Right lung (tissue), 5 donors: ENCODE results near the gene TSEN34. TPM values are rescaled to one million over a fixed set of nuclear protein-coding genes. Genes with fewer than 3 reads are reported as not detected.
A peak's percentile ranks its signal among the peaks of the same experiment; 100 is the strongest.
"Not testable (repeated sequence)": the region's sequence is repeated elsewhere in the genome, so short reads cannot be mapped to it uniquely, and the experiment has no call there.

ENCODE experiments used
- DNase-seq, 2 donors: peaks; one replicate each; pipeline ENCODE4 v3.0.0-alpha.2; 2013
- polyA plus RNA-seq, 5 donors: library from polyadenylated mRNA; unstranded; fragments of 120-200 nt; gene quantifications; one replicate each; pipeline versions ENCODE4 v1.2.1 to v1.2.3, GENCODE V29; 2013; ENCODE audit warnings: inconsistent platforms in 1 of 5, low replicate concordance in 1 of 5; ENCODE audit not compliant: insufficient read length in 5 of 5, insufficient read depth in 1 of 5

TSEN34 gene
- polyA plus RNA-seq, 5 donors, result 35.0 to 66.7 (median 44.3) TPM

GRCh38 chr19:54159352-54160181, 31.5 kb upstream of the TSEN34 start, which contains the start of gene LENG1:
Gene LENG1, minus strand, starts transcription at chr19:54159721. Its CDS starts 26 bp downstream, at chr19:54159695.
- DNase-seq, result peak; percentile 99 to 100

DNA sequence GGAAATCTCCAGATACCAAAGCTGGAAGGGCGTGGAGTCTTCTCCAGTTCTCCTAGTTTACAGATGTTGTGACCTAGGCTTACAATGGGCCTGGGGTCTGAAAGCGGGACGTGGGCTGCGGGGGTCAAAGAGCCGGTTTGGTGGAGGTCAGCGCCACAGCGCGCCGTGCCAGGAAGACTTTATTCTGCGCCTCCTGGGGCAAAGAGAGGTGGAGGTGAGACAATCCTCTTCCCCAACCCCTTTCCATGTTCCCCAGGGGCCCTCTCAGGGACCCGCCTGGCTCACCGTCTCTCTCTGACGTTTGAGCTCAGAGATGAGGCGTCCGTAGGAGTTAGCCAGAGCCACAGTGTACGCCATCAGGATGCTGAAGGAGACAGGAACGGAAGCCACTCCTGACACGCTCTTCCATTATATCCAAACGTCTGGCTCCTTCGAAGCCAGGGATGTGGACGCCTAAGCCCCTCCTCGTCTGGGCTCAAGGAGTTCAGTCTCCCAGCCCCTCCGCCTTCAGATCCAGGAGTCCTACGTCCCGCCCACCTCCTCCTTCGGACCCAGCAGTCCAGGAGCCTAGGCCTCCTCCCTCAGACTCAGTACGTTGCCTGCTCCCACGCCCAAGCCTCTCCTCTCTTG, 30.8 kb upstream of the TSEN34 start:
- DNase-seq, result peak in 1 of 2 donors; percentile 19

GRCh38 chr19:54160854-54161253, 30.3 kb upstream of the TSEN34 start:
- no peak for DNase-seq

GRCh38 chr19:54162241-54162805, 28.8 kb upstream of the TSEN34 start:
- peak; percentile 60 to 71 for DNase-seq

- no peak for DNase-seq
Observed at GRCh38 chr19:54162884-54163283, 28.2 kb upstream of the TSEN34 start.

- no peak for DNase-seq
Observed at GRCh38 chr19:54164369-54165068, 26.6 kb upstream of the TSEN34 start.

DNA sequence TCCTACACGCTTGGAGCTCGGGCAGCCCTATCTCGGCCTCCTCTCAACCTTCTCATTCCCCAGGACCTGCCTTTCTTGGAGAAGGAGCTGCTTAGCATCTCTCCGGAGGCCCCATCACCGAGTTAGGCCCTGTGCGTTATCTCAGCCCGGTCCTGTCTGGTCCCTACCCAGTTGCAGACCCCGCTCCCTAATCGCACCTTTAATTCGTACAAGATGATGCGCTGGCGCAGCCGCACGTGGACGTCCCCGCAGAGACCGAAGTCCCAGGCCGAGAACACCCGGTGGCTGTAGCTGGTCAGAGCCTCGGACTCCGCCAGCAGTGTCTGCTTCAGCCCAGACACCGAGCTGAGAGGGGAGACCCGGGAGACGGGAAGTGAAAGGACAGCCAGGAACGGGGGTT, 25.9 kb upstream of the TSEN34 start:
- DNase-seq, result no peak

- DNase-seq, result peak; percentile 76 to 84
Observed at GRCh38 chr19:54168174-54168917, 22.8 kb upstream of the TSEN34 start.

DNA sequence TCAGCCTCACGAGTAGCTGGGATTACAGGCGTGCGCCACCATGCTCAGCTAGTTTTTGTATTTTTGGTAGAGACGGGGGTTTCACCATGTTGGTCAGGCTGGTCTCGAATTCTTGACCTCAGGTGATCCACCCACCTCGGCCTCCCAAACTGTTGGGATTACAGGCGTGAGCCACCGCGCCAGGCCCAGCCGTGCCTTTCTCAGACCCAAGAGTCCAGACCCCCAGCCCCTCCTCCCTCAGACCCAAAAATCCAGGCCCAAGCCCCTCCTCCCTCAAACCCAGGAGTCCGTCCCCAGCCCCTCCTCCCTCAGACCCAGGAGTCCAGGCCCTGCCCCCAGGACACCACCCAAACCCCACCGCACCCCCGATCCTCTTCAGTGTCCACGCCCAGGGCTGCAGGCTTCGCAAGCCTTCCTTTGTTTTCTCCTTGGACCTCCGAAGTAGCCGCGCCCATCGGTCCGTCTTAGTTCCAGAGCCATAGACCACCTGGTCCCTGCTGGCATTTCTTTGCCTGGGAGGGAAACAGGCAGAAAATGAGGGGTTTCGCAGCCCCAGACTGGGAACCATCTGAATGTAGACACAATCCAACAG, 21.9 kb upstream of the TSEN34 start:
- no peak for DNase-seq

DNA sequence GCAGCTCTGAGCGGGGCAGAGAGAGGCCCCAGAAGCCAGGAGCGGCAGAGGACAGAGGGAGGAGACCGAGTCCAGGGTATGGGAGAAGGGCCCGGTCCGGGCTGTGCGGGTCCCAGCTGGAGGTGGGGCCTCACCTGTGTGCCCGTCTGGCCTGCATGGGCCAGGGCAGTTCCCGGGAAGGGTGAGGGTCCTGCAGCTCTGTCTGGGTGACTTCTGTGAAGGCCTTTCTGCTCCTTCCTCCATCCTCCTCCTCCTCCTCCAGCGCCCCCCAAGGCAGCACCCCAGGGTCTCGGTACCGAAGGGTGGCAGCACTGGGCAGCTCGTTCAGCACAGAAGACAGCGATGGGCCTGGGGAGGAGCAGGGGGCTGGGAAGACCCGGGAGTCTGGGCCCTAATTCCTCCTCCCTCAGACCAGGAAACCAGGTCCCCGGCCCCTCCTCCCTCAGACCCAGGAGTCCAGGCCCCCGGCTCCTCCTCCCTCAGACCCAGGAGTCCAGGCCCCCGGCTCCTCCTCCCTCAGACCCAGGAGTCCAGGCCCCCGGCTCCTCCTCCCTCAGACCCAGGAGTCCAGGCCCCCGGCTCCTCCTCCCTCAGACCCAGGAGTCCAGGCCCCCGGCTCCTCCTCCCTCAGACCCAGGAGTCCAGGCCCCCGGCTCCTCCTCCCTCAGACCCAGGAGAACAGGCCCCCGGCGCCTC, 19.2 kb upstream of the TSEN34 start:
- DNase-seq, result not testable (repeated sequence)

GRCh38 chr19:54172471-54173358, 18.4 kb upstream of the TSEN34 start, which contains the start of gene TMC4:
Gene TMC4, minus strand, starts transcription at chr19:54173160. Its CDS starts 43 bp downstream, at chr19:54173117.
- peak in 1 of 2 donors; percentile 38 for DNase-seq

DNA sequence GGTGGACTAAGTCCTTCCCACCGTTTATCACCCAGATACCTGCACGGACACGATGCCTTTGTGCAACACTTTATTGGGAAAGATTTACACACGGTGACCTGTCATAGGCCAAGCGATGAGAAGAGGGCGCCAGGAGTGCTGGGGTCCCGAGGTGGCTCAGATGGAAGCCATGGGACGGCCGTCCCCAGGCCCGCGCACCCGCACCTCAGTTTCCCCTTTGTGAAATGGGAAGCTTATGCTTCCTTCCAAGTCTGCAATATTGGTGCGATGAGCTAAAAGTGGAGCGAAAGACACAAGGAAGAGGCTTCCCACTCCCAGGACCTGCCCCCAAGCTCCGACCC, 17.8 kb upstream of the TSEN34 start:
- DNase-seq, result no peak

DNA sequence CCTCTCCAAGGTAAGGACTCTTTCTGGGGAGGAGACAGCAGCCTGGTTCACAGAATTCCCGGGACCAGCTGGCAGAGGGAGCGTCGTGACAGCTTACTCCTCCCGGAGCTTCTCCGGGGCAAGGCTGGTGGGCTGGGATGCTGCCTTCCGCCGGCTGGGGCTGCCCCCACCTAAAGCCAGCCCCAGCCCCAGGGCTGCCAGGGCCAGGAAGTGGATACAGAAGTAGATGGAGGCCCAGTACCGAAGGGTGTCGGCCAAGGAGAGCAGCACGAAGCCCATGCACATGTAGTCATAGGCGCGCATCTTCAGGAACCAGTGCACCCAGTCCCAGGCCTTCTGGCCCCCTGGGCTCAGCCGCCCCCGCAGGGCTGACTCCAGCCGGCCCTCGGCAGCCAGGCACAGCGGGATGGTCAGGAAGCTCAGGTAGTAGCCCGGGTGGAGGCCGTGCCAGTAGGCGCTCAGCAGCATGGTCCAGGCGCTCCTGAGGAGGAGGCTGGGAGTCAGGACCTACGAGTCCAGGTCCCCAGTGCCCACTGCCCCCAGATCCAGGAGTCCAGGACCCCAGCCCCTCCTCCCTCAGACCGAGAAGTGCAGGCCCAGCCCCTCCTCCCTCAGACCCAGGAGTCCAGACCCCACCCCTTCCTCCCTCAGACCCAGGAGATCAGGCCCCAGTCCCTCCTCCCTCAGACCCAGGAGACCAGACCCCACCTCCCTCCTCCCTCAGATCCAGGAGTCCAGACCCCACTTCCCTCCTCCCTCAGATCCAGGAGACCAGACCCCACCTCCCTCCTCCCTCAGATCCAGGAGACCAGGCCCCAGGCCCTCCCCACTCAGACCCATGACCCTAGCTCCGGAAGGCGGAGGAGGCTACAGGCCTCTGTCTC, 16.9 kb upstream of the TSEN34 start:
- DNase-seq, result no peak

GRCh38 chr19:54178581-54179261, 12.4 kb upstream of the TSEN34 start:
- DNase-seq, result no peak

GRCh38 chr19:54179262-54179852, 11.8 kb upstream of the TSEN34 start:
- no peak for DNase-seq

DNA sequence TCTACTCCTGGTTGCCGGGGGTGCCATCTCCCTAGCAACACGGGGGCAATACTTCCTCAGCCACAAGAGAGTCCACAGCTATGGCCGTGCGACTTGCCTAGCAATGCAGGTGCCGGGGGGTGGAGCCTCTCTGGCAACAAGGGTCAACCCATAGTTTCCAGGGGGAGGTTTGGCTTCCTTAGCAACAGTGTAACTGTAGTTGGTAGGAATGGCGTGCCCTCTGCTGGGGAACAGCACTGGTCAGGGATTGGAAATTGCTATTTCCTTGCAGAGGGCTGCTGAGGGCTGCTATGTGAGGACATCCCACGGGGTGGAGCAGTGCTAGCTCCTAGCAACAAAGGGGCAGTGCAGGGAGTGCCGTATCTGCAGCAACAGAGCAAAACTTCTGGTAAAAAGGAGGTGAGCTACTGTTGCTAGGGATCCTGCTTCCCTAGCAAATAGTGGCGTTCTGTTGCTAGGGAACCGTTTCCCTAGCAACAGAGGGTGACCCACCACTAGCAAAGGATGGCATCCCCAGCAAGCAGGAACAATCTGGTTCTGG, 11.1 kb upstream of the TSEN34 start:
- no peak for DNase-seq

DNA sequence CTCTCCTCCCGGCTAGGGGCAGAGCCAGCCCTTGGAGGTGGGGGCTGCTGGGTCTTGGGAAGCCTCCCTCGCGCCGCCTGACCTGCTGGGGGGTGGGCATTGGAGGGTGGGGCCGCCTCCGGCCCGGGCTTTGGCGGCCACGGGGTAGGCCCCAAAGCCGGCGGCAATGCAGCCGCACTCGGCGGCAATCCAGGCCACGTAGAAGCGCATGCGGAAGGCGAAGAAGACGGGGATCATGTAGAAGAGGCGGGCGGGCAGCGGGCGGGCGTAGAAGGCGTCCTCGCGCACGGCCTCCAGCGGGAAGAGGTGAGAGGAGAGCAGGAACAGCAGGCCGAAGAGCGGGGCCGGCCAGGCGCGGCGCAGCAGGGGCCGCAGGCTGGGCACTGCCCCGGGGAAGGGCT, 10.4 kb upstream of the TSEN34 start:
- DNase-seq, result no peak
